A549 (cell line): Measurements from ENCODE around the gene COL26A1. TPM values are rescaled to one million over a fixed set of nuclear protein-coding genes. Genes with fewer than 3 reads are reported as not detected.

Source experiments
- ATAC-seq, 2 experiments: fragments of 200-7000 bp in 1 of 2; fragments of >200 bp in 1 of 2; cut with Nextera tagmentation in 1 of 2; cut with Tn5 transposase in 1 of 2; 3 replicates each; pipeline versions ENCODE4 v1.8.0 to v1.9.1; 2018 to 2020; ENCODE audit warnings: mild to moderate bottlenecking in 1 of 2, moderate library complexity in 1 of 2
- CTCF ChIA-PET: fragments of 300-600 bp; sonication (Branson Sonifier 250); formaldehyde crosslinking; extraction: SDS; loops from one replicate; lab custom pipeline; 2021; ENCODE audit warnings: antibody characterized with exemption, inconsistent platforms; lab: Yijun Ruan, JAX
- POLR2A ChIA-PET: fragments of 350-600 bp; formaldehyde crosslinking; extraction: SDS; loops from one replicate; lab custom pipeline; 2021; ENCODE audit warnings: antibody characterized with exemption, inconsistent platforms; lab: Yijun Ruan, JAX
- DNase-seq, 2 experiments: peaks; one replicate each; pipeline versions ENCODE4 v3.0.0 to v3.0.0-alpha.2; 2011 to 2016; ENCODE audit warnings: low read depth in 1 of 2, low spot score in 1 of 2
- FAIRE-seq: peaks from 2 replicates; lab custom pipeline; 2011; peaks lifted over from hg19 to GRCh38; lab: Jason Lieb, UNC
- H3K27ac ChIP-seq, 2 experiments: fragments of >200 bp; sonication (Bioruptor Twin); formaldehyde crosslinking; 3 replicates each; pipeline ENCODE4 v1.5.1; 2016 to 2017
- H3K4me1 ChIP-seq: fragments of >200 bp; sonication (Bioruptor Twin); formaldehyde crosslinking; 3 replicates; pipeline ENCODE4 v1.6.1; 2016
- H3K4me2 ChIP-seq: fragments of >200 bp; sonication (Bioruptor Twin); formaldehyde crosslinking; 3 replicates; pipeline ENCODE4 v1.6.1; 2016
- H3K4me3 ChIP-seq: fragments of >200 bp; sonication (Bioruptor Twin); formaldehyde crosslinking; 3 replicates; pipeline ENCODE4 v1.5.1; 2016
- H3K9me3 ChIP-seq: fragments of >200 bp; sonication (Bioruptor Twin); formaldehyde crosslinking; 3 replicates; pipeline ENCODE4 v1.6.1; 2016
- CBX2 ChIP-seq: fragments of 200-600 bp; sonication (generic); IDR thresholded peaks from 2 replicates; pipeline ENCODE4 v1.6.1; 2016; ENCODE audit warnings: low read depth, mild to moderate bottlenecking, borderline replicate concordance
- CBX8 ChIP-seq: fragments of 200-600 bp; sonication (generic); IDR thresholded peaks from 2 replicates; pipeline ENCODE4 v1.6.1; 2016
- CHD2 ChIP-seq: fragments of 150-350 bp; IDR thresholded peaks from 2 replicates; pipeline ENCODE4 v1.6.1; 2014; ENCODE audit warnings: low read length; ENCODE audit not compliant: partially characterized antibody
- CTCF ChIP-seq: fragments of >200 bp; sonication (Bioruptor Twin); formaldehyde crosslinking; IDR thresholded peaks from 3 replicates; pipeline ENCODE4 v1.5.1; 2016
- E2F6 ChIP-seq: IDR thresholded peaks from 2 replicates; pipeline ENCODE4 v1.6.1; 2012; ENCODE audit warnings: low read depth, borderline replicate concordance
- FOSB ChIP-seq: fragments of 250-450 bp; sonication (Bioruptor Pico); IDR thresholded peaks from 2 replicates; pipeline ENCODE4 v1.5.0; 2020; ENCODE audit warnings: mild to moderate bottlenecking, moderate library complexity
- FOXS1 ChIP-seq: fragments of 250-450 bp; sonication (Bioruptor Pico); IDR thresholded peaks from 2 replicates; pipeline ENCODE4 v1.5.0; 2020; ENCODE audit warnings: mild to moderate bottlenecking, moderate library complexity
- GATA3 ChIP-seq: IDR thresholded peaks from 2 replicates; pipeline ENCODE4 v1.6.1; 2012; ENCODE audit warnings: borderline replicate concordance
- HMGXB4 ChIP-seq: fragments of 250-450 bp; sonication (Bioruptor Pico); IDR thresholded peaks from 2 replicates; pipeline ENCODE4 v1.5.0; 2021; ENCODE audit warnings: mild to moderate bottlenecking, moderate library complexity, borderline replicate concordance
- HOXA7 ChIP-seq: fragments of 250-450 bp; sonication (Bioruptor Pico); IDR thresholded peaks from 2 replicates; pipeline ENCODE4 v1.5.0; 2020; ENCODE audit warnings: mild to moderate bottlenecking, moderate library complexity
- HOXB5 ChIP-seq: fragments of 250-450 bp; sonication (Bioruptor Pico); IDR thresholded peaks from 2 replicates; pipeline ENCODE4 v1.5.0; 2020; ENCODE audit warnings: mild to moderate bottlenecking, moderate library complexity
- JUNB ChIP-seq: fragments of >200 bp; sonication (Bioruptor Twin); formaldehyde crosslinking; IDR thresholded peaks from 2 replicates; pipeline ENCODE4 v1.6.1; 2016
- KDM5A ChIP-seq: fragments of 200-600 bp; sonication (generic); IDR thresholded peaks from 2 replicates; pipeline ENCODE4 v1.6.1; 2016; ENCODE audit warnings: antibody characterized with exemption, mild to moderate bottlenecking
- MAFK ChIP-seq: fragments of 450-650 bp; IDR thresholded peaks from 2 replicates; pipeline ENCODE4 v1.6.1; 2014; ENCODE audit not compliant: partially characterized antibody
- NPAS2 ChIP-seq: fragments of 250-450 bp; sonication (Bioruptor Pico); IDR thresholded peaks from 2 replicates; pipeline ENCODE4 v1.8.0; 2022; ENCODE audit warnings: mild to moderate bottlenecking, moderate library complexity, borderline replicate concordance
- NR3C1 ChIP-seq: fragments of >200 bp; sonication (Bioruptor Twin); formaldehyde crosslinking; IDR thresholded peaks from 3 replicates; pipeline ENCODE4 v1.6.1; 2017
- PHF8 ChIP-seq: fragments of 200-600 bp; sonication (generic); IDR thresholded peaks from 2 replicates; pipeline ENCODE4 v1.6.1; 2016; ENCODE audit warnings: low read depth, mild to moderate bottlenecking, antibody characterized with exemption, moderate library complexity, borderline replicate concordance
- POLR2A ChIP-seq: IDR thresholded peaks from 2 replicates; pipeline ENCODE4 v1.6.1; 2012; ENCODE audit warnings: mild to moderate bottlenecking, low read length
- RCOR1 ChIP-seq: fragments of 150-350 bp; IDR thresholded peaks from 2 replicates; pipeline ENCODE4 v1.6.1; 2014; ENCODE audit warnings: antibody characterized with exemption, low read length, low read depth
- SMC3 ChIP-seq: fragments of >200 bp; sonication (Bioruptor Twin); formaldehyde crosslinking; IDR thresholded peaks from 3 replicates; pipeline ENCODE4 v1.6.1; 2018; ENCODE audit warnings: inconsistent platforms
- TFCP2L1 ChIP-seq: fragments of 250-450 bp; sonication (Bioruptor Pico); IDR thresholded peaks from 2 replicates; pipeline ENCODE4 v1.5.0; 2021; ENCODE audit warnings: mild to moderate bottlenecking
- ZSCAN20 ChIP-seq: fragments of 250-450 bp; sonication (Bioruptor Pico); IDR thresholded peaks from 2 replicates; pipeline ENCODE4 v1.8.0; 2022; ENCODE audit warnings: mild to moderate bottlenecking, moderate library complexity
- WGBS: methylation state at CpG from one replicate; pipeline ENCODE4 v1.1.6; 2017; ENCODE audit errors: missing lambda C conversion rate; 5-methylcytosine and 5-hydroxymethylcytosine counted together
- polyA plus RNA-seq, 4 experiments: library from polyadenylated mRNA; depleted of rRNA in 3 of 4; stranded (reverse); fragments of >200 nt; fragmentation: RNase III in 1 of 4; extraction: RNeasy Plus Mini Kit Qiagen cat#74134 plus additional on column Dnase treatment in 1 of 4; gene quantifications; 2 replicates in 3 of 4; 3 replicates in 1 of 4; pipeline ENCODE4 v1.2.3, GENCODE V29; 2011 to 2017

Gene COL26A1
- polyA plus RNA-seq, 2 of the 4 experiments (the other 2 are of a cell fraction), result 0.52 to 1.4 TPM

- TF ChIP-seq PHF8 (no peak), CBX2 (no peak), POLR2A (no peak)
Measured at GRCh38 chr7:101593556-101593955, 230.9 kb downstream of the COL26A1 start (continued).

- CTCF ChIA-PET, result interaction anchor here (0.9 to 1.6 kb wide), 3 partner anchors 53 to 120 kb away, joined by 3 to 4 read pairs (median 3); no protein-coding TSS in a partner anchor
- POLR2A ChIA-PET, result no interaction called here
- peak in 1 of 2 experiments; percentile 53; a peak in 1 of 6 replicates for ATAC-seq
- TF ChIP-seq CBX2, result no peak
- no peak for TF ChIP-seq CTCF
- TF ChIP-seq CBX8, result no peak
- no peak for TF ChIP-seq ZSCAN20 (CRISPR knock-in tag)
- no peak for TF ChIP-seq JUNB
- no peak for TF ChIP-seq NR3C1
- TF ChIP-seq GATA3, result no peak
- no peak for TF ChIP-seq TFCP2L1
- no peak for TF ChIP-seq MAFK
- TF ChIP-seq E2F6, result no peak
- no peak for TF ChIP-seq CHD2
- no peak for TF ChIP-seq KDM5A
- TF ChIP-seq FOSB, result no peak
- no peak overlapping the region for H3K4me2 ChIP-seq
- no peak overlapping the region for H3K4me3 ChIP-seq
- 50% methylated on average over 3 of the region's 3 CpGs for WGBS
- no peak for DNase-seq
- no peak for FAIRE-seq
- no peaks in the 10 kb centered on the region for H3K4me1 ChIP-seq
- H3K27ac ChIP-seq, result no peak overlapping the region
- no peaks in the 10 kb centered on the region for H3K9me3 ChIP-seq
Measured at GRCh38 chr7:101594790-101595189, 232.1 kb downstream of the COL26A1 start.

GRCh38 chr7:101595246-101595645, 232.6 kb downstream of the COL26A1 start:
- Histone ChIP-seq H3K27ac (no peak overlapping the region), H3K4me2 (no peak overlapping the region), H3K4me1 (no peaks in the 10 kb centered on the region), H3K9me3 (no peaks in the 10 kb centered on the region), H3K4me3 (no peak overlapping the region)
- no peak for TF ChIP-seq NPAS2
- no peak for TF ChIP-seq HMGXB4 (CRISPR knock-in tag)
- no peak for TF ChIP-seq HOXB5
- TF ChIP-seq GATA3, result no peak
- no peak for TF ChIP-seq MAFK
- no peak for TF ChIP-seq NR3C1
- TF ChIP-seq SMC3, result no peak
- no peak for TF ChIP-seq RCOR1
- TF ChIP-seq POLR2A, result no peak
- no peak for TF ChIP-seq FOXS1
- TF ChIP-seq HOXA7 (CRISPR knock-in tag), result no peak
- POLR2A ChIA-PET, result no interaction called here
- no peak for FAIRE-seq
- CTCF ChIA-PET, result interaction anchor here (0.9 to 1.6 kb wide), 3 partner anchors 53 to 119 kb away, joined by 3 to 4 read pairs (median 3); no protein-coding TSS in a partner anchor
- DNase-seq, result no peak
- WGBS, result 55% methylated on average over 1 of the region's 1 CpG
- ATAC-seq, result no peak
